Esophagus muscularis mucosa (tissue), 4 donors: ENCODE results near the gene GLS. TPM values are rescaled to one million over a fixed set of nuclear protein-coding genes. Genes with fewer than 3 reads are reported as not detected.

Experiments
- DNase-seq: peaks from one replicate; pipeline ENCODE4 v3.0.0-alpha.2; 2017; ENCODE audit errors: extremely low spot score
- H3K27ac ChIP-seq, 4 donors: fragments of 200-600 bp; sonication (generic); replicated peaks in 1 of 4; 1 replicate in 3 of 4; 2 replicates in 1 of 4; pipeline ENCODE4 v1.5.1; 2016 to 2019; ENCODE audit warnings: mild to moderate bottlenecking in 1 of 4
- H3K27me3 ChIP-seq, 4 donors: fragments of 200-600 bp; sonication (generic); one replicate each; pipeline versions ENCODE4 v1.5.1 to v1.6.0; 2016 to 2019
- H3K36me3 ChIP-seq, 4 donors: fragments of 200-600 bp; sonication (generic); one replicate each; pipeline ENCODE4 v1.5.1; 2016 to 2019
- H3K4me1 ChIP-seq, 4 donors: fragments of 200-600 bp; sonication (generic); one replicate each; pipeline ENCODE4 v1.5.1; 2016 to 2019
- H3K4me3 ChIP-seq, 4 donors: fragments of 200-600 bp; sonication (generic); 1 replicate in 2 of 4; 2 replicates in 2 of 4; pipeline ENCODE4 v1.5.1; 2016 to 2019; ENCODE audit warnings: mild to moderate bottlenecking in 4 of 4, moderate library complexity in 1 of 4
- H3K9me3 ChIP-seq, 4 donors: fragments of 200-600 bp; sonication (generic); 1 replicate in 3 of 4; 2 replicates in 1 of 4; pipeline ENCODE4 v1.5.1; 2016 to 2019
- EP300 ChIP-seq: sonication (generic); formaldehyde crosslinking; IDR thresholded peaks from one replicate; pipeline ENCODE4 v1.6.1; 2017; ENCODE audit warnings: antibody characterized with exemption
- POLR2A ChIP-seq: fragments of 450-650 bp; IDR thresholded peaks from one replicate; pipeline ENCODE4 v1.6.1; 2017; ENCODE audit warnings: antibody characterized with exemption, moderate library complexity, mild to moderate bottlenecking, low read depth
- POLR2AphosphoS5 ChIP-seq, 2 donors: sonication (generic); formaldehyde crosslinking; IDR thresholded peaks; one replicate each; pipeline ENCODE4 v1.6.1; 2017; ENCODE audit warnings: antibody characterized with exemption in 2 of 2
- WGBS: methylation state at CpG from one replicate; pipeline ENCODE4 v1.1.5; 2018; 5-methylcytosine and 5-hydroxymethylcytosine counted together
- intact Hi-C: fragments of 100-400 bp; cut with DNase I; formaldehyde crosslinking; loops from one replicate; pipeline ENCODE4 v1.15.1; 2023
- total RNA-seq, 4 donors: library from RNA; depleted of rRNA; stranded (reverse); fragments of >200 nt; gene quantifications; one replicate each; pipeline versions ENCODE4 v1.1.0 to v1.2.1, GENCODE V29; 2016
- TF ChIP-seq, protein P1 (sequence below), 3 experiments: fragments of 200-600 bp in 2 of 3; fragments of 450-650 bp in 1 of 3; sonication (generic) in 2 of 3; IDR thresholded peaks; one replicate each; pipeline ENCODE4 v1.5.1; 2017 to 2019; ENCODE audit warnings: antibody characterized with exemption in 3 of 3, mild to moderate bottlenecking in 2 of 3, moderate library complexity in 1 of 3

The GLS gene
- total RNA-seq, 4 donors from 2014 or later, result 93.6 to 125 (median 94.0) TPM

GRCh38 chr2:191013932-191014652 is 133.5 kb downstream of the GLS start, which contains the start of gene STAT1:
Gene STAT1, minus strand, starts transcription at chr2:191014171. Its CDS starts 4,168 bp downstream, at chr2:191010003.
- TF ChIP-seq POLR2A (peak; percentile 78), EP300 (peak; percentile 49), POLR2AphosphoS5 (IDR thresholded peaks at IDR 0.05) (peak; percentile 90 to 94)
- TF ChIP-seq, protein P1, sequence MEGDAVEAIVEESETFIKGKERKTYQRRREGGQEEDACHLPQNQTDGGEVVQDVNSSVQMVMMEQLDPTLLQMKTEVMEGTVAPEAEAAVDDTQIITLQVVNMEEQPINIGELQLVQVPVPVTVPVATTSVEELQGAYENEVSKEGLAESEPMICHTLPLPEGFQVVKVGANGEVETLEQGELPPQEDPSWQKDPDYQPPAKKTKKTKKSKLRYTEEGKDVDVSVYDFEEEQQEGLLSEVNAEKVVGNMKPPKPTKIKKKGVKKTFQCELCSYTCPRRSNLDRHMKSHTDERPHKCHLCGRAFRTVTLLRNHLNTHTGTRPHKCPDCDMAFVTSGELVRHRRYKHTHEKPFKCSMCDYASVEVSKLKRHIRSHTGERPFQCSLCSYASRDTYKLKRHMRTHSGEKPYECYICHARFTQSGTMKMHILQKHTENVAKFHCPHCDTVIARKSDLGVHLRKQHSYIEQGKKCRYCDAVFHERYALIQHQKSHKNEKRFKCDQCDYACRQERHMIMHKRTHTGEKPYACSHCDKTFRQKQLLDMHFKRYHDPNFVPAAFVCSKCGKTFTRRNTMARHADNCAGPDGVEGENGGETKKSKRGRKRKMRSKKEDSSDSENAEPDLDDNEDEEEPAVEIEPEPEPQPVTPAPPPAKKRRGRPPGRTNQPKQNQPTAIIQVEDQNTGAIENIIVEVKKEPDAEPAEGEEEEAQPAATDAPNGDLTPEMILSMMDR (IDR thresholded peaks at IDR 0.05), result peak in 2 of 3 experiments; percentile 16 to 22
- WGBS, result under 1% methylated on average over 26 of the region's 68 CpGs
- intact Hi-C loops, result loop anchor here (10.0 kb wide), 1 partner anchor 169 kb away; no protein-coding TSS in a partner anchor
- Histone ChIP-seq H3K27me3 (no peaks in the 10 kb centered on the region), H3K4me3 (peak within 1 kb of the TSS; percentile 77 to 89 (median 84)), H3K4me1 (peaks cover 22 to 35% (median 34%) of the 10 kb centered on the region in 4 donors), H3K9me3 (no peaks in the 10 kb centered on the region), H3K36me3 (peaks cover 0 to 23% (median 3%) of the 10 kb centered on the region in 4 donors), H3K27ac (peak within 1 kb of the TSS; percentile 84 to 96 (median 91))
- peak; percentile 98 for DNase-seq

DNA sequence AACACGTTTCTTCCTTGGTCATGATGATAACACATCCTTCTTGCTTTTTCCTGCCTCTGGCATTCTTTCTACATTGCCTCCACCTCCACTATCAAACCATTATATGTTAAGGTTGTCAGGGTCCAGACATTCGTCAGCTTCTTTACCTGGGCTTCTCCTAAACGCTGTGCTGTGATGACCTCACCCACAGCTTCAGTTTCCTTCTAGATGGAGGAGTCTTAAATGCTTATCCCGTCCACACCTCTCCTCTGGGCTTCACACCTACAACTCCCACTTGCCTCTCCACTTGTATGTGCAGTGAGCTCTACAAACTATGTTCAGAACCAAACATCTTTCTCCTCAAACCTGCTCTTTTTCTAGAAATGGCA is 134.0 kb downstream of the GLS start:
- intact Hi-C loops, result loop anchor here (5.0 to 10.0 kb wide), 2 partner anchors 170 to 663 kb away; partner anchors contain the start of gene NABP1

More for the DNA sequence above, 134.0 kb downstream of the GLS start:
- H3K9me3 ChIP-seq, result no peaks in the 10 kb centered on the region
- WGBS, result 36% methylated on average over 4 of the region's 4 CpGs
- peaks cover 0 to 17% (median 1%) of the 10 kb centered on the region in 4 donors for H3K36me3 ChIP-seq
- TF ChIP-seq POLR2A, result no peak
- TF ChIP-seq POLR2AphosphoS5 (IDR thresholded peaks at IDR 0.05), result no peak
- no peak for TF ChIP-seq EP300
- TF ChIP-seq, protein P1 (IDR thresholded peaks at IDR 0.05), result no peak
- peak overlapping the region; percentile 77 to 89 (median 84) for H3K4me3 ChIP-seq
- H3K4me1 ChIP-seq, result peaks cover 22 to 35% (median 34%) of the 10 kb centered on the region in 4 donors
- H3K27me3 ChIP-seq, result no peaks in the 10 kb centered on the region
- peak overlapping the region; percentile 84 to 96 (median 91) for H3K27ac ChIP-seq
- no peak for DNase-seq

Other genes starting within 250 kb of the GLS start
- 10 to 100 TPM; 59.8 to 88.5 (median 78.8) TPM for gene NAB1, start 231.7 kb upstream of the GLS start, total RNA-seq
- gene STAT1, start 133.3 kb downstream of the GLS start, total RNA-seq, result 10 to 100 TPM; 44.2 to 57.3 (median 48.6) TPM